Raji (cell line): ENCODE results near the gene GPR84.

Experiments used
- POLR2A ChIP-seq: IDR thresholded peaks from 2 replicates; pipeline ENCODE4 v1.6.1; 2011; ENCODE audit warnings: low read depth, low read length, control low read depth; ENCODE audit not compliant: insufficient read depth

Gene GPR84

GRCh38 chr12:54370171-54370730 lies 6.0 kb upstream of the GPR84 start:
- TF ChIP-seq POLR2A = no peak

GRCh38 chr12:54369597-54370131 lies 5.4 kb upstream of the GPR84 start:
- no peak for TF ChIP-seq POLR2A

- peak; percentile 49; the same call in 1 of the 2 replicates for TF ChIP-seq POLR2A
Measured at GRCh38 chr12:54368709-54369596, 4.7 kb upstream of the GPR84 start.

GRCh38 chr12:54368025-54368708 lies 3.9 kb upstream of the GPR84 start:
- no peak for TF ChIP-seq POLR2A

GRCh38 chr12:54363618-54364017 lies 668 bp downstream of the GPR84 start:
- no peak for TF ChIP-seq POLR2A

- TF ChIP-seq POLR2A = no peak
Measured at GRCh38 chr12:54363047-54363446, 1.2 kb downstream of the GPR84 start.

- no peak for TF ChIP-seq POLR2A
Measured at GRCh38 chr12:54360717-54361456, 3.4 kb downstream of the GPR84 start.

GRCh38 chr12:54359762-54360351 lies 4.4 kb downstream of the GPR84 start:
- no peak; the same call in 1 of the 2 replicates for TF ChIP-seq POLR2A

GRCh38 chr12:54358945-54359761 lies 5.1 kb downstream of the GPR84 start:
- peak; percentile 40 for TF ChIP-seq POLR2A

- TF ChIP-seq POLR2A = peak; percentile 47
Measured at GRCh38 chr12:54358191-54358944, 5.9 kb downstream of the GPR84 start.

- no peak for TF ChIP-seq POLR2A
Measured at GRCh38 chr12:54357506-54358190, 6.6 kb downstream of the GPR84 start.

GRCh38 chr12:54356951-54357356 lies 7.3 kb downstream of the GPR84 start:
- TF ChIP-seq POLR2A = no peak
